ENCODE measurements around the gene RYR3. TPM values are rescaled to one million over a fixed set of nuclear protein-coding genes. Genes with fewer than 3 reads are reported as not detected.

Gene RYR3
- total and polyA plus RNA-seq, 10 of the 15 experiments (the other 5 are each of a cell fraction or from before 2014, with no cell fraction given) = under 0.01 to 0.44 (median 0.16) TPM; not detected in 5

- TF ChIP-seq TBL1XR1 (IDR thresholded peaks at IDR 0.05; ENCODE audit: low read depth, low read length) (no peak), HSF1 (IDR thresholded peaks at IDR 0.05; ENCODE audit: low read depth, low read length) (no peak), FOXM1 (IDR thresholded peaks at IDR 0.05; ENCODE audit: low read depth, low read length) (no peak), BCL11A (IDR thresholded peaks at IDR 0.05; ENCODE audit: low read depth, low read length) (no peak), IKZF1 (conservative IDR thresholded peaks at IDR 0.05) (0 out of 2 replicates have a peak, but pooled peaks have one; percentile 20), CTCF (IDR thresholded peaks at IDR 0.05 in 2 of 3, conservative IDR thresholded peaks at IDR 0.05 in 1 of 3; ENCODE audit: control insufficient read depth in 2 of 3, extremely low read depth in 1 of 3, insufficient read depth in 1 of 3, low read depth in 3 of 3, low read length in 3 of 3) (peak; percentile 15 to 44 (median 29); a peak in 4 of 6 replicates), TCF12 (IDR thresholded peaks at IDR 0.05; ENCODE audit: low read depth, low read length) (no peak), SMC3 (IDR thresholded peaks at IDR 0.05; ENCODE audit: borderline replicate concordance, low read length) (peak; percentile 41; the same call in 1 of the 2 replicates)
Measured at GRCh38 chr15:33309602-33310276, 1.0 kb upstream of the RYR3 start (continued).
